H1 (cell line): Measurements from ENCODE around the gene DRAP1. TPM values are rescaled to one million over a fixed set of nuclear protein-coding genes. Genes with fewer than 3 reads are reported as not detected.
A peak's percentile ranks its signal among the peaks of the same experiment; 100 is the strongest.

Experiments
- BCL11A ChIP-seq, 2 experiments: IDR thresholded peaks; one replicate each; pipeline ENCODE4 v1.6.1; 2011; ENCODE audit warnings: low read depth in 2 of 2, low read length in 2 of 2, mild to moderate bottlenecking in 2 of 2
- BRCA1 ChIP-seq: IDR thresholded peaks from 2 replicates; pipeline ENCODE4 v1.6.1; 2012; ENCODE audit warnings: low read depth, low read length, improper control_type of control experiment
- CBX5 ChIP-seq: fragments of 300-800, 300-1000 bp; sonication (generic); IDR thresholded peaks from 2 replicates; pipeline ENCODE4 v1.7.1; 2016; ENCODE audit warnings: antibody characterized with exemption, low read length, low read depth
- CBX8 ChIP-seq: fragments of 300-800, 300-1000 bp; sonication (generic); IDR thresholded peaks from 2 replicates; pipeline ENCODE4 v1.7.1; 2016; ENCODE audit warnings: low read depth, low read length, borderline replicate concordance
- CHD1 ChIP-seq: IDR thresholded peaks from 2 replicates; pipeline ENCODE4 v1.6.1; 2012; ENCODE audit warnings: low read depth, low read length, improper control_type of control experiment
- CHD2 ChIP-seq: IDR thresholded peaks from 2 replicates; pipeline ENCODE4 v1.6.1; 2012; ENCODE audit warnings: low read length, improper control_type of control experiment
- CTCF ChIP-seq, 3 experiments: IDR thresholded peaks; 1 replicate in 2 of 3; 2 replicates in 1 of 3; pipeline versions ENCODE4 v1.5.1 to v1.6.1; 2011; ENCODE audit warnings: low read length in 3 of 3, mild to moderate bottlenecking in 3 of 3, inconsistent platforms in 2 of 3, low read depth in 1 of 3, moderate library complexity in 1 of 3; ENCODE audit not compliant: insufficient read depth in 1 of 3; ENCODE audit errors: control extremely low read depth in 1 of 3
- EGR1 ChIP-seq: IDR thresholded peaks from 2 replicates; pipeline ENCODE4 v1.6.1; 2011; ENCODE audit warnings: low read depth, low read length, borderline replicate concordance
- EP300 ChIP-seq, 2 experiments: IDR thresholded peaks; 1 replicate in 1 of 2; 2 replicates in 1 of 2; pipeline ENCODE4 v1.6.1; 2011 to 2012; ENCODE audit warnings: low read depth in 2 of 2, low read length in 2 of 2, mild to moderate bottlenecking in 2 of 2, borderline replicate concordance in 1 of 2, inconsistent platforms in 1 of 2, moderate library complexity in 1 of 2
- GTF2F1 ChIP-seq: IDR thresholded peaks from 2 replicates; pipeline ENCODE4 v1.6.1; 2012; ENCODE audit warnings: low read depth, low read length, improper control_type of control experiment, borderline replicate concordance
- JUND ChIP-seq: IDR thresholded peaks from 2 replicates; pipeline ENCODE4 v1.6.1; 2011; ENCODE audit warnings: mild to moderate bottlenecking, improper control_type of control experiment, low read length
- KDM1A ChIP-seq: fragments of 200-600, 300-600 bp; sonication (generic); IDR thresholded peaks from 2 replicates; pipeline ENCODE4 v1.7.1; 2016; ENCODE audit warnings: mild to moderate bottlenecking, low read length, borderline replicate concordance
- KDM4A ChIP-seq: IDR thresholded peaks from one replicate; pipeline ENCODE4 v1.7.1; 2012; ENCODE audit warnings: low read depth, mild to moderate bottlenecking, moderate library complexity, low read length, inconsistent platforms; ENCODE audit not compliant: severe bottlenecking
- PHF8 ChIP-seq: fragments of 200-600 bp; sonication (generic); conservative IDR thresholded peaks from 2 replicates; pipeline ENCODE4 v1.7.1; 2012; ENCODE audit warnings: low read depth, mild to moderate bottlenecking, inconsistent platforms, low read length, moderate library complexity
- POLR2AphosphoS5 ChIP-seq: IDR thresholded peaks from 2 replicates; pipeline ENCODE4 v1.6.1; 2011; ENCODE audit warnings: low read depth, low read length
- RAD21 ChIP-seq, 2 experiments: IDR thresholded peaks in 1 of 2; conservative IDR thresholded peaks in 1 of 2; 2 replicates each; pipeline ENCODE4 v1.6.1; 2011; ENCODE audit warnings: low read depth in 2 of 2, low read length in 2 of 2, improper control_type of control experiment in 1 of 2, inconsistent platforms in 1 of 2, mild to moderate bottlenecking in 1 of 2, moderate library complexity in 1 of 2
- RBBP5 ChIP-seq: IDR thresholded peaks from 2 replicates; pipeline ENCODE4 v1.7.1; 2012; ENCODE audit warnings: low read depth, mild to moderate bottlenecking, inconsistent platforms, low read length, moderate library complexity, borderline replicate concordance
- RFX5 ChIP-seq: IDR thresholded peaks from 2 replicates; pipeline ENCODE4 v1.6.1; 2011; ENCODE audit warnings: low read depth, low read length, improper control_type of control experiment, borderline replicate concordance
- SIX5 ChIP-seq: IDR thresholded peaks from 2 replicates; pipeline ENCODE4 v1.6.1; 2011; ENCODE audit warnings: mild to moderate bottlenecking, low read depth, low read length
- SRF ChIP-seq: IDR thresholded peaks from 2 replicates; pipeline ENCODE4 v1.6.1; 2011; ENCODE audit warnings: mild to moderate bottlenecking, low read depth, low read length, moderate library complexity
- TBP ChIP-seq: IDR thresholded peaks from 2 replicates; pipeline ENCODE4 v1.6.1; 2011; ENCODE audit warnings: low read depth, low read length, improper control_type of control experiment
- polyA plus RNA-seq, 7 experiments: library from polyadenylated mRNA; depleted of rRNA in 3 of 7; stranded (reverse) in 5 of 7; unstranded in 2 of 7; fragments of >200 nt in 5 of 7; fragments of 200-250 nt in 2 of 7; gene quantifications; 1 replicate in 5 of 7; 2 replicates in 1 of 7; 4 replicates in 1 of 7; pipeline versions ENCODE4 v1.2.1 to v1.2.3, GENCODE V29; 2011 to 2013; ENCODE audit warnings: missing spikeins in 2 of 7, mixed read lengths in 2 of 7
- total RNA-seq: library from RNA; stranded (reverse); fragmentation: NEBNext Ultra II Directional; extraction: Animal tissue kit (Norgen Biotek cat#: 25700); gene quantifications from 2 replicates; pipeline ENCODE4 v1.2.1, GENCODE V29; 2021

DRAP1 gene
- total and polyA plus RNA-seq, 2 of the 8 experiments (the other 6 are each of a cell fraction or from before 2014, with no cell fraction given): 62.5 to 98.7 TPM

GRCh38 chr11:65891219-65892136 lies 27.7 kb upstream of the DRAP1 start (continued):
- TF ChIP-seq CBX8 (no peak), PHF8 (no peak), CTCF (IDR thresholded peaks at IDR 0.05; ENCODE audit: control extremely low read depth in 1 of 3, insufficient read depth in 1 of 3, low read depth in 1 of 3, low read length in 3 of 3) (peak in 2 of 3 experiments; percentile 49 to 52; a peak in 3 of 4 replicates), RBBP5 (no peak), CHD2 (no peak), BRCA1 (no peak), EP300 (IDR thresholded peaks at IDR 0.05; ENCODE audit: borderline replicate concordance in 1 of 2, low read depth in 2 of 2, low read length in 2 of 2) (no peak), JUND (no peak), CHD1 (no peak), TBP (no peak; the same call in 1 of the 2 replicates), RAD21 (IDR thresholded peaks at IDR 0.05 in 1 of 2, conservative IDR thresholded peaks at IDR 0.05 in 1 of 2; ENCODE audit: low read depth in 2 of 2, low read length in 2 of 2) (peak in 1 of 2 experiments; percentile 32; a peak in 1 of 4 replicates), KDM4A (no peak), POLR2AphosphoS5 (no peak; the same call in 1 of the 2 replicates), BCL11A (IDR thresholded peaks at IDR 0.05; ENCODE audit: low read depth in 2 of 2, low read length in 2 of 2) (no peak), CBX5 (no peak), EGR1 (no peak), KDM1A (no peak), RFX5 (no peak), GTF2F1 (no peak), SRF (no peak), SIX5 (no peak)
